ENCODE results near the gene CHST1. TPM values are rescaled to one million over a fixed set of nuclear protein-coding genes. Genes with fewer than 3 reads are reported as not detected.

CHST1 gene
- total and polyA plus RNA-seq, 2 donors (not counting 3 experiments of a cell fraction or from before 2014, with no cell fraction given) = 12.6 to 40.5 TPM

- Histone ChIP-seq H3K27me3 (ENCODE audit: control insufficient read depth in 2 of 2, insufficient read depth in 2 of 2, low read length in 2 of 2) (no peaks in the 10 kb centered on the region), H4K20me1 (replicated peaks; ENCODE audit: control insufficient read depth, extremely low read depth, insufficient read depth, low read length) (no peaks in the 10 kb centered on the region), H2AFZ (ENCODE audit: low read depth, low read length) (no peak overlapping the region), H3K36me3 (ENCODE audit: control insufficient read depth in 2 of 2, extremely low read depth in 1 of 2, insufficient read depth in 2 of 2, low read length in 2 of 2) (no peaks in the 10 kb centered on the region), H3K4me3 (replicated peaks in 1 of 3; ENCODE audit: insufficient read depth in 1 of 3, low read depth in 1 of 3, low read length in 3 of 3) (no peak overlapping the region), H3K4me1 (ENCODE audit: control insufficient read depth, extremely low read depth, insufficient read depth, low read length) (peaks cover 5% of the 10 kb centered on the region), H3K9ac (replicated peaks; ENCODE audit: extremely low read depth, insufficient read depth, low read length) (no peak overlapping the region), H3K4me2 (ENCODE audit: insufficient read depth, low read length) (no peak overlapping the region), H3K9me3 (replicated peaks; ENCODE audit: control insufficient read depth, insufficient read depth, low read length) (no peaks in the 10 kb centered on the region), H3K9me1 (replicated peaks; ENCODE audit: control insufficient read depth, extremely low read depth, insufficient read depth, low read length) (no peaks in the 10 kb centered on the region), H3K27ac (ENCODE audit: insufficient read depth, low read depth, low read length) (no peak overlapping the region), H3K79me2 (ENCODE audit: control insufficient read depth, insufficient read depth, low read length) (no peaks in the 10 kb centered on the region)
- DNase-seq (ENCODE audit: low read depth, low spot score) (no peak), FAIRE-seq (no peak)
- ChIA-PET CTCF (no interaction called here), POLR2A (no interaction called here)
- intact Hi-C loops (cut with micrococcal nuclease) (no loop called here), dilution Hi-C loops (cut with MboI; ENCODE audit: extremely low pct_ligation_motif_present, low sequenced_read_pairs) (no loop called here)
- TF ChIP-seq FOS (IDR thresholded peaks at IDR 0.05; ENCODE audit: borderline replicate concordance, insufficient read depth, low read length) (no peak), GATA2 (IDR thresholded peaks at IDR 0.05; ENCODE audit: insufficient read depth, insufficient read length, low read depth, low read length) (no peak), MYC (IDR thresholded peaks at IDR 0.05; ENCODE audit: low read depth, low read length) (no peak), EZH2 (IDR thresholded peaks at IDR 0.05; ENCODE audit: borderline replicate concordance, low read depth, low read length, severe bottlenecking) (no peak), MAX (IDR thresholded peaks at IDR 0.05; ENCODE audit: insufficient read depth, insufficient read length) (no peak)
- no TSS peak for BruUV-seq (replicated peaks)
Observed at GRCh38 chr11:45621588-45621987, 43.8 kb downstream of the CHST1 start.

GRCh38 chr11:45620243-45620642 lies 45.2 kb downstream of the CHST1 start:
- no peak overlapping the region for H3K4me2 ChIP-seq (ENCODE audit: insufficient read depth, low read length)
- no peaks in the 10 kb centered on the region for H3K27me3 ChIP-seq (ENCODE audit: control insufficient read depth in 2 of 2, insufficient read depth in 2 of 2, low read length in 2 of 2)
- dilution Hi-C loops (cut with MboI; ENCODE audit: extremely low pct_ligation_motif_present, low sequenced_read_pairs) = no loop called here
- no peaks in the 10 kb centered on the region for H3K9me1 ChIP-seq (replicated peaks; ENCODE audit: control insufficient read depth, extremely low read depth, insufficient read depth, low read length)
- intact Hi-C loops (cut with micrococcal nuclease) = no loop called here
- no TSS peak for BruUV-seq (replicated peaks)
- H4K20me1 ChIP-seq (replicated peaks; ENCODE audit: control insufficient read depth, extremely low read depth, insufficient read depth, low read length) = no peaks in the 10 kb centered on the region
- no peaks in the 10 kb centered on the region for H3K9me3 ChIP-seq (replicated peaks; ENCODE audit: control insufficient read depth, insufficient read depth, low read length)
- no peak overlapping the region for H3K27ac ChIP-seq (ENCODE audit: insufficient read depth, low read depth, low read length)
- CTCF ChIA-PET = interaction anchor here (2.0 to 2.2 kb wide), 2 partner anchors 35 to 151 kb away, joined by 4 to 8 read pairs; no protein-coding TSS in a partner anchor
- H2AFZ ChIP-seq (ENCODE audit: low read depth, low read length) = no peak overlapping the region
- POLR2A ChIA-PET = no interaction called here
- H3K9ac ChIP-seq (replicated peaks; ENCODE audit: extremely low read depth, insufficient read depth, low read length) = no peak overlapping the region
- H3K36me3 ChIP-seq (ENCODE audit: control insufficient read depth in 2 of 2, extremely low read depth in 1 of 2, insufficient read depth in 2 of 2, low read length in 2 of 2) = no peaks in the 10 kb centered on the region
- DNase-seq (ENCODE audit: low read depth, low spot score) = no peak
- H3K4me3 ChIP-seq (replicated peaks in 1 of 3; ENCODE audit: insufficient read depth in 1 of 3, low read depth in 1 of 3, low read length in 3 of 3) = no peak overlapping the region
- FAIRE-seq = no peak
- H3K4me1 ChIP-seq (ENCODE audit: control insufficient read depth, extremely low read depth, insufficient read depth, low read length) = peaks cover 5% of the 10 kb centered on the region
- TF ChIP-seq EZH2 (IDR thresholded peaks at IDR 0.05; ENCODE audit: borderline replicate concordance, low read depth, low read length, severe bottlenecking) (no peak), MYC (IDR thresholded peaks at IDR 0.05; ENCODE audit: low read depth, low read length) (no peak), POLR2A (IDR thresholded peaks at IDR 0.05; ENCODE audit: low read depth, low read length) (no peak), CTCF (IDR thresholded peaks at IDR 0.05; ENCODE audit: extremely low read depth in 1 of 2, insufficient read depth in 1 of 2, low read depth in 1 of 2, low read length in 2 of 2) (no peak), JUN (IDR thresholded peaks at IDR 0.05; ENCODE audit: borderline replicate concordance, insufficient read depth, insufficient read length, low read depth) (no peak), MAX (IDR thresholded peaks at IDR 0.05; ENCODE audit: insufficient read depth, insufficient read length) (no peak), FOS (IDR thresholded peaks at IDR 0.05; ENCODE audit: borderline replicate concordance, insufficient read depth, low read length) (no peak), POLR2AphosphoS5 (IDR thresholded peaks at IDR 0.05; ENCODE audit: insufficient read depth, low read depth, low read length) (no peak)
- no peaks in the 10 kb centered on the region for H3K79me2 ChIP-seq (ENCODE audit: control insufficient read depth, insufficient read depth, low read length)

Data from endothelial cell of umbilical vein (primary cell).